Measurements from ENCODE around the gene CDH13. TPM values are rescaled to one million over a fixed set of nuclear protein-coding genes. Genes with fewer than 3 reads are reported as not detected.

The CDH13 gene
- total and polyA plus RNA-seq, 2 of the 8 experiments (the other 6 are each of a cell fraction or from before 2014, with no cell fraction given), result 2.3 to 2.4 TPM

- TF ChIP-seq, protein P1, sequence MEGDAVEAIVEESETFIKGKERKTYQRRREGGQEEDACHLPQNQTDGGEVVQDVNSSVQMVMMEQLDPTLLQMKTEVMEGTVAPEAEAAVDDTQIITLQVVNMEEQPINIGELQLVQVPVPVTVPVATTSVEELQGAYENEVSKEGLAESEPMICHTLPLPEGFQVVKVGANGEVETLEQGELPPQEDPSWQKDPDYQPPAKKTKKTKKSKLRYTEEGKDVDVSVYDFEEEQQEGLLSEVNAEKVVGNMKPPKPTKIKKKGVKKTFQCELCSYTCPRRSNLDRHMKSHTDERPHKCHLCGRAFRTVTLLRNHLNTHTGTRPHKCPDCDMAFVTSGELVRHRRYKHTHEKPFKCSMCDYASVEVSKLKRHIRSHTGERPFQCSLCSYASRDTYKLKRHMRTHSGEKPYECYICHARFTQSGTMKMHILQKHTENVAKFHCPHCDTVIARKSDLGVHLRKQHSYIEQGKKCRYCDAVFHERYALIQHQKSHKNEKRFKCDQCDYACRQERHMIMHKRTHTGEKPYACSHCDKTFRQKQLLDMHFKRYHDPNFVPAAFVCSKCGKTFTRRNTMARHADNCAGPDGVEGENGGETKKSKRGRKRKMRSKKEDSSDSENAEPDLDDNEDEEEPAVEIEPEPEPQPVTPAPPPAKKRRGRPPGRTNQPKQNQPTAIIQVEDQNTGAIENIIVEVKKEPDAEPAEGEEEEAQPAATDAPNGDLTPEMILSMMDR (IDR thresholded peaks at IDR 0.05; ENCODE audit: control extremely low read depth in 1 of 3, insufficient read depth in 1 of 3, low read depth in 1 of 3, low read length in 3 of 3), result no peak
- TF ChIP-seq, protein P2, sequence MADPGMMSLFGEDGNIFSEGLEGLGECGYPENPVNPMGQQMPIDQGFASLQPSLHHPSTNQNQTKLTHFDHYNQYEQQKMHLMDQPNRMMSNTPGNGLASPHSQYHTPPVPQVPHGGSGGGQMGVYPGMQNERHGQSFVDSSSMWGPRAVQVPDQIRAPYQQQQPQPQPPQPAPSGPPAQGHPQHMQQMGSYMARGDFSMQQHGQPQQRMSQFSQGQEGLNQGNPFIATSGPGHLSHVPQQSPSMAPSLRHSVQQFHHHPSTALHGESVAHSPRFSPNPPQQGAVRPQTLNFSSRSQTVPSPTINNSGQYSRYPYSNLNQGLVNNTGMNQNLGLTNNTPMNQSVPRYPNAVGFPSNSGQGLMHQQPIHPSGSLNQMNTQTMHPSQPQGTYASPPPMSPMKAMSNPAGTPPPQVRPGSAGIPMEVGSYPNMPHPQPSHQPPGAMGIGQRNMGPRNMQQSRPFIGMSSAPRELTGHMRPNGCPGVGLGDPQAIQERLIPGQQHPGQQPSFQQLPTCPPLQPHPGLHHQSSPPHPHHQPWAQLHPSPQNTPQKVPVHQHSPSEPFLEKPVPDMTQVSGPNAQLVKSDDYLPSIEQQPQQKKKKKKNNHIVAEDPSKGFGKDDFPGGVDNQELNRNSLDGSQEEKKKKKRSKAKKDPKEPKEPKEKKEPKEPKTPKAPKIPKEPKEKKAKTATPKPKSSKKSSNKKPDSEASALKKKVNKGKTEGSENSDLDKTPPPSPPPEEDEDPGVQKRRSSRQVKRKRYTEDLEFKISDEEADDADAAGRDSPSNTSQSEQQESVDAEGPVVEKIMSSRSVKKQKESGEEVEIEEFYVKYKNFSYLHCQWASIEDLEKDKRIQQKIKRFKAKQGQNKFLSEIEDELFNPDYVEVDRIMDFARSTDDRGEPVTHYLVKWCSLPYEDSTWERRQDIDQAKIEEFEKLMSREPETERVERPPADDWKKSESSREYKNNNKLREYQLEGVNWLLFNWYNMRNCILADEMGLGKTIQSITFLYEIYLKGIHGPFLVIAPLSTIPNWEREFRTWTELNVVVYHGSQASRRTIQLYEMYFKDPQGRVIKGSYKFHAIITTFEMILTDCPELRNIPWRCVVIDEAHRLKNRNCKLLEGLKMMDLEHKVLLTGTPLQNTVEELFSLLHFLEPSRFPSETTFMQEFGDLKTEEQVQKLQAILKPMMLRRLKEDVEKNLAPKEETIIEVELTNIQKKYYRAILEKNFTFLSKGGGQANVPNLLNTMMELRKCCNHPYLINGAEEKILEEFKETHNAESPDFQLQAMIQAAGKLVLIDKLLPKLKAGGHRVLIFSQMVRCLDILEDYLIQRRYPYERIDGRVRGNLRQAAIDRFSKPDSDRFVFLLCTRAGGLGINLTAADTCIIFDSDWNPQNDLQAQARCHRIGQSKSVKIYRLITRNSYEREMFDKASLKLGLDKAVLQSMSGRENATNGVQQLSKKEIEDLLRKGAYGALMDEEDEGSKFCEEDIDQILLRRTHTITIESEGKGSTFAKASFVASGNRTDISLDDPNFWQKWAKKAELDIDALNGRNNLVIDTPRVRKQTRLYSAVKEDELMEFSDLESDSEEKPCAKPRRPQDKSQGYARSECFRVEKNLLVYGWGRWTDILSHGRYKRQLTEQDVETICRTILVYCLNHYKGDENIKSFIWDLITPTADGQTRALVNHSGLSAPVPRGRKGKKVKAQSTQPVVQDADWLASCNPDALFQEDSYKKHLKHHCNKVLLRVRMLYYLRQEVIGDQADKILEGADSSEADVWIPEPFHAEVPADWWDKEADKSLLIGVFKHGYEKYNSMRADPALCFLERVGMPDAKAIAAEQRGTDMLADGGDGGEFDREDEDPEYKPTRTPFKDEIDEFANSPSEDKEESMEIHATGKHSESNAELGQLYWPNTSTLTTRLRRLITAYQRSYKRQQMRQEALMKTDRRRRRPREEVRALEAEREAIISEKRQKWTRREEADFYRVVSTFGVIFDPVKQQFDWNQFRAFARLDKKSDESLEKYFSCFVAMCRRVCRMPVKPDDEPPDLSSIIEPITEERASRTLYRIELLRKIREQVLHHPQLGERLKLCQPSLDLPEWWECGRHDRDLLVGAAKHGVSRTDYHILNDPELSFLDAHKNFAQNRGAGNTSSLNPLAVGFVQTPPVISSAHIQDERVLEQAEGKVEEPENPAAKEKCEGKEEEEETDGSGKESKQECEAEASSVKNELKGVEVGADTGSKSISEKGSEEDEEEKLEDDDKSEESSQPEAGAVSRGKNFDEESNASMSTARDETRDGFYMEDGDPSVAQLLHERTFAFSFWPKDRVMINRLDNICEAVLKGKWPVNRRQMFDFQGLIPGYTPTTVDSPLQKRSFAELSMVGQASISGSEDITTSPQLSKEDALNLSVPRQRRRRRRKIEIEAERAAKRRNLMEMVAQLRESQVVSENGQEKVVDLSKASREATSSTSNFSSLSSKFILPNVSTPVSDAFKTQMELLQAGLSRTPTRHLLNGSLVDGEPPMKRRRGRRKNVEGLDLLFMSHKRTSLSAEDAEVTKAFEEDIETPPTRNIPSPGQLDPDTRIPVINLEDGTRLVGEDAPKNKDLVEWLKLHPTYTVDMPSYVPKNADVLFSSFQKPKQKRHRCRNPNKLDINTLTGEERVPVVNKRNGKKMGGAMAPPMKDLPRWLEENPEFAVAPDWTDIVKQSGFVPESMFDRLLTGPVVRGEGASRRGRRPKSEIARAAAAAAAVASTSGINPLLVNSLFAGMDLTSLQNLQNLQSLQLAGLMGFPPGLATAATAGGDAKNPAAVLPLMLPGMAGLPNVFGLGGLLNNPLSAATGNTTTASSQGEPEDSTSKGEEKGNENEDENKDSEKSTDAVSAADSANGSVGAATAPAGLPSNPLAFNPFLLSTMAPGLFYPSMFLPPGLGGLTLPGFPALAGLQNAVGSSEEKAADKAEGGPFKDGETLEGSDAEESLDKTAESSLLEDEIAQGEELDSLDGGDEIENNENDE (IDR thresholded peaks at IDR 0.05; ENCODE audit: insufficient replicate concordance, low read length), result no peak
Observed at GRCh38 chr16:83494459-83494858, 867.7 kb downstream of the CDH13 start (continued).
